Esophagus squamous epithelium (tissue), 5 donors: ENCODE measurements around the gene DMRTB1. TPM values are rescaled to one million over a fixed set of nuclear protein-coding genes. Genes with fewer than 3 reads are reported as not detected.

Experiments used
- DNase-seq: peaks from one replicate; lab custom pipeline; 2025; lab: John Stamatoyannopoulos, UW
- H3K27ac ChIP-seq, 4 donors: fragments of 200-600 bp; sonication (generic); one replicate each; pipeline ENCODE4 v1.5.1; 2016 to 2019; ENCODE audit warnings: mild to moderate bottlenecking in 1 of 4
- H3K27me3 ChIP-seq, 4 donors: fragments of 200-600 bp; sonication (generic); 1 replicate in 3 of 4; 2 replicates in 1 of 4; pipeline versions ENCODE4 v1.5.1 to v1.6.0; 2017 to 2021; ENCODE audit warnings: antibody characterized with exemption in 1 of 4
- H3K36me3 ChIP-seq, 3 donors: fragments of 200-600 bp; sonication (generic); one replicate each; pipeline ENCODE4 v1.5.1; 2016 to 2019
- H3K4me1 ChIP-seq, 3 donors: fragments of 200-600 bp; sonication (generic); one replicate each; pipeline ENCODE4 v1.5.1; 2017 to 2019
- H3K4me3 ChIP-seq, 4 donors: fragments of 200-600 bp; sonication (generic); 1 replicate in 3 of 4; 2 replicates in 1 of 4; pipeline ENCODE4 v1.5.1; 2016 to 2019; ENCODE audit warnings: mild to moderate bottlenecking in 2 of 4, moderate library complexity in 1 of 4
- H3K9me3 ChIP-seq, 3 donors: fragments of 200-600 bp; sonication (generic); one replicate each; pipeline ENCODE4 v1.5.1; 2016 to 2019
- CTCF ChIP-seq, 6 experiments: fragments of 450-650 bp in 4 of 6; fragments of 200-600 bp in 2 of 6; sonication (generic) in 2 of 6; IDR thresholded peaks; one replicate each; pipeline ENCODE4 v1.5.1; 2016 to 2019; ENCODE audit warnings: antibody characterized with exemption in 6 of 6, mild to moderate bottlenecking in 4 of 6, moderate library complexity in 4 of 6
- POLR2A ChIP-seq, 4 donors: fragments of 450-650 bp; IDR thresholded peaks; one replicate each; pipeline ENCODE4 v1.6.1; 2017; ENCODE audit warnings: antibody characterized with exemption in 4 of 4, mild to moderate bottlenecking in 4 of 4, moderate library complexity in 3 of 4
- WGBS, 2 donors: methylation state at CpG; one replicate each; pipeline ENCODE4 v1.1.5; 2018; 5-methylcytosine and 5-hydroxymethylcytosine counted together
- intact Hi-C: fragments of 100-400 bp; cut with DNase I; formaldehyde crosslinking; loops from one replicate; pipeline ENCODE4 v1.15.0; 2022
- total RNA-seq, 4 donors: library from RNA; depleted of rRNA; stranded (reverse); fragments of >200 nt; gene quantifications; one replicate each; pipeline ENCODE4 v1.1.0, GENCODE V29; 2016
- donor health status: DM: yes; HTN: yes; CAD: no.

DMRTB1 gene
- total RNA-seq, 4 donors from 2014 or later = not detected

- intact Hi-C loops = no loop called here
- peaks cover 0 to 41% (median 0%) of the 10 kb centered on the region in 4 donors for H3K27me3 ChIP-seq
- H3K4me3 ChIP-seq = no peak overlapping the region
- H3K4me1 ChIP-seq = no peaks in the 10 kb centered on the region
- WGBS, 2 donors = 60 to 87% methylated on average over 1 to 3 of the region's 21 CpGs
- no peak overlapping the region for H3K27ac ChIP-seq
- no peak for DNase-seq
- TF ChIP-seq POLR2A (IDR thresholded peaks at IDR 0.05) (no peak), CTCF (IDR thresholded peaks at IDR 0.05) (no peak)
- H3K36me3 ChIP-seq = no peaks in the 10 kb centered on the region
- no peaks in the 10 kb centered on the region for H3K9me3 ChIP-seq
Observed at GRCh38 chr1:53501065-53502005, 42.1 kb downstream of the DMRTB1 start.

- H3K9me3 ChIP-seq = no peaks in the 10 kb centered on the region
- peaks cover 0 to 41% (median 0%) of the 10 kb centered on the region in 4 donors for H3K27me3 ChIP-seq
- H3K4me1 ChIP-seq = peaks cover 0 to 2% (median 0%) of the 10 kb centered on the region in 3 donors
- no peak for DNase-seq
- 62 to 78% methylated on average over 2 to 6 of the region's 7 CpGs for WGBS, 2 donors
- no peak for TF ChIP-seq POLR2A (IDR thresholded peaks at IDR 0.05)
- no peak for TF ChIP-seq CTCF (IDR thresholded peaks at IDR 0.05)
- no peak overlapping the region for H3K4me3 ChIP-seq
- H3K36me3 ChIP-seq = no peaks in the 10 kb centered on the region
- no peak overlapping the region for H3K27ac ChIP-seq
- intact Hi-C loops = no loop called here
Observed at GRCh38 chr1:53502641-53503432, 43.6 kb downstream of the DMRTB1 start.

- peaks cover 0 to 37% (median 0%) of the 10 kb centered on the region in 4 donors for H3K27me3 ChIP-seq
- H3K36me3 ChIP-seq = no peaks in the 10 kb centered on the region
- H3K4me3 ChIP-seq = no peak overlapping the region
- WGBS, 2 donors = 73 to 81% methylated on average over 12 to 15 of the region's 27 CpGs
- no peaks in the 10 kb centered on the region for H3K9me3 ChIP-seq
- peaks cover 0 to 10% (median 0%) of the 10 kb centered on the region in 3 donors for H3K4me1 ChIP-seq
- no peak overlapping the region for H3K27ac ChIP-seq
- intact Hi-C loops = no loop called here
- no peak for DNase-seq
- no peak for TF ChIP-seq POLR2A (IDR thresholded peaks at IDR 0.05)
- no peak for TF ChIP-seq CTCF (IDR thresholded peaks at IDR 0.05)
Observed at GRCh38 chr1:53503433-53504217, 44.4 kb downstream of the DMRTB1 start.

GRCh38 chr1:53504901-53505300 lies 45.7 kb downstream of the DMRTB1 start:
- TF ChIP-seq POLR2A (IDR thresholded peaks at IDR 0.05) = no peak
- TF ChIP-seq CTCF (IDR thresholded peaks at IDR 0.05) = no peak
- H3K27ac ChIP-seq = no peak overlapping the region
- H3K27me3 ChIP-seq = peaks cover 0 to 24% (median 0%) of the 10 kb centered on the region in 4 donors
- no peak overlapping the region for H3K4me3 ChIP-seq
- no peaks in the 10 kb centered on the region for H3K36me3 ChIP-seq
- DNase-seq = no peak
- intact Hi-C loops = no loop called here
- WGBS, 2 donors = 63% methylated on average over 2 of the region's 9 CpGs; no CpG with 5 or more reads in 1 of the 2 donors
- peaks cover 0 to 23% (median 0%) of the 10 kb centered on the region in 3 donors for H3K4me1 ChIP-seq
- no peaks in the 10 kb centered on the region for H3K9me3 ChIP-seq
